GM21825 (cell line): ENCODE results near the gene PCBD2.
"Not testable (repeated sequence)": the region's sequence is repeated elsewhere in the genome, so short reads cannot be mapped to it uniquely, and the experiment has no call there.

Experiments
- ATAC-seq: cut with Tn5 transposase; IDR thresholded peaks from one replicate; pipeline ENCODE4 v1.9.1; 2021; ENCODE audit warnings: mild to moderate bottlenecking, moderate library complexity; ENCODE audit not compliant: unreplicated experiment

Gene PCBD2

GRCh38 chr5:134998068-134998467 is 93.1 kb downstream of the PCBD2 start:
- not testable (repeated sequence) for ATAC-seq

DNA sequence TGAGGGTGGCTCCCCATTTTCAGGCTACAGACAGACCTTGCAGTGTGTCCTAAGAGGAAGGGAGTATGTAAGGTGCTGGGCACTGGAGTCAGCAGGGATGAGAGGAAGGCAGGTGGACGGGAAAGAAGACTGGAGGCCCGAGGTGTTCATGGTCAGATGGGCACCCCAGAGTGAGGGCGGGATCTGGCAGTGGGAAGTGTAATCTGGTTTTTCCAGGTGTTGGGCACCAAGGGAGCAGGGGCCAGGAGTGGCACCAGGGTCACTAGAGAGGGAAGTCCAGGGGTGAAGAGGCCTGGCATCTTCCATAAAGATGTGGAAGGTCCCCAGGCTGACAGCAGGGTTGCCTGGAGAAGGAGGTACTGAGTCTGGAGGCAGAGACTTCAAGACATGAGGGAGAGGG is 99.4 kb downstream of the PCBD2 start:
- no peak for ATAC-seq

DNA sequence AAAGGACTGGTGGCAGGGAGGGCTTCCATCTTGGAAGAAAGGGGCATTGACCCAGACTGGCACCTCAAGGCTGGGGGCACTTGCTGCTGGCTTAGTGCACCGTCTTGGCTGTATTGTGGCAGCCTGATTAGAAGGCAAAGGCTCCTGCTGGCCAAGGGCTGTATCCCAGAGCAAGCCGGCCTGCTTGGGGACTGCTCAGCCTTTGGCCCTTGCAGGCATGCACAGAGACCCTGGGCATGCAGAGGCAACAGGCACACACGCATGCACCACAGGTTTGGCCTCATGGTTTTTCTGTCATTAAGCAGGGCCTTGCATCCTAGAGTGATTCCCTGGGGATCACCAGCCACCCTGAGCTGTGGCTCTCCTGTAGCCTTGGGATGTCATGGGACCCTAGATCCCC is 100.1 kb downstream of the PCBD2 start:
- ATAC-seq, result no peak

GRCh38 chr5:135007305-135007704 is 102.4 kb downstream of the PCBD2 start:
- ATAC-seq, result no peak

GRCh38 chr5:135007749-135008363 is 102.9 kb downstream of the PCBD2 start:
- ATAC-seq, result no peak

GRCh38 chr5:135008556-135008955 is 103.6 kb downstream of the PCBD2 start:
- no peak for ATAC-seq

DNA sequence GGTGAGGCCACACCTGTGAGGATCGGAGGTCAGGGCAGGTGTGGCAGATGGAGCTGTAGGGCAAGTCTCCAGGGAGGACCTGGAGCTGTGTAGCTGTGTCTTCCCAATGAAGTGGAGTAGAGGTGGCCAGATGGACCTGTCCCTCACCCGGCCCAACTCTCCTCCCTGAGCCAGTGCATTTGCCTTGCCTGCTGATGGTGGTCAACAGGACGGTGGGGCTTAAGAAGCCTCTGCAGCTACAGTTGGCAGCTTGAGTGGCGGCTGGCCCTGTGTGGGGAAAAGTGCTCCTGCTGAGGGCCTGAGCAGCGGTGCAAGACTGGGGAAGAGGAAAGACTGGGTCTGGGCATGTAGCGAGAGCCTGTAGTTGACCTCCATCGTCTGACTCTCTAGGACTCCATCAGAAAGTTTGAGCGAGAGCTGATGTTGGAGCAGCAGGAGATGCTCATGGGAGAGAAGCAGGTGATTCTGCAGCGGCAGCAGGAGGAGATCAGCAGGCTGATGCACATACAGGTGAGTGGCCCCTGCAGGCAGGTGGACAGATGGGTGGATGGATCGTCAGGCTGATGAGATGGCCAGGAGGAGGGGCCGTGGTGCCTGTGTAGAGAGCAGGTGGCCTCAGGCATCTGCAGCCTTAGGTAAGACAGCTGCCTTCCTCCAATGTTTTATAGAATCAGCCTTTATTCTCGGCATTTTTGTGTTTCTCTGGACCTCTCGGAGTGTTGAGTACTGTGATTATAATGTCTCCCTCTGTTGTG is 104.2 kb downstream of the PCBD2 start:
- no peak for ATAC-seq

DNA sequence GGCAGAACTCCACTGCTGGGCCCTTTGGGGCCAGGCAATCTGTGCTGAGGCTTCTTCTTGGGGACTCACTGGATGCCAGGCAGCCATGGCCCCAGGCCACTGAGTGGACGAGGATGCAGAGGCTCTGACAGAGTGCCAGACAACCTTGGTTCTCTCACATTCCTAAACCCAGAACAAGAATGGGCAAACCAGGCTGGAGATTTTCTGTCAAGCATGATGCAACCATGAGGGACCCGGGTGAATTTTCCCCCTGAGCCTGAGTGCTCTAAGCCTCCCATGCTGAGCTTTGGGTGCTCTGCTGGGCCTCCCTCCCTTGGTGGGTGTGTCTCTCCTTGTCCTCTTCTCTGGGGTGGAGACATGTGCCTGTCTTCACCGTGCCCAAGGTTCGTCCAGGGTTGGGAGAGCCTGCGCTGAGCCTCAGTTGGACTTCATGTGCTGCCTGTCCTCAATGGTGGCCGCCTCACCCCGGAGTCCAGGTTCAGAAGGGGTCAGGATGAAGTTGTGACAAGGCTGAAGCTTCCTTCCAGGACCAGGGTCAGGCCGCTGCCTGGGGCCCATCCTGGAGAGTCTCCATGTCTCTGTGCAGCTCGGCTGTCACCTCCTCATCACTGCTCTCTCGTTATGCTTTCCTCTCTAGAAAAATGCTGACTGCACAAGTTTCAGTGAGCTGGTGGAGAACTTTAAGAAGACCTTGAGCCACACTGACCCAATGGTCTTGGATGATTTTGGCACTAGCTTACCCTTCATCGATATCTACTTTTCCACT is 105.0 kb downstream of the PCBD2 start:
- ATAC-seq, result no peak

DNA sequence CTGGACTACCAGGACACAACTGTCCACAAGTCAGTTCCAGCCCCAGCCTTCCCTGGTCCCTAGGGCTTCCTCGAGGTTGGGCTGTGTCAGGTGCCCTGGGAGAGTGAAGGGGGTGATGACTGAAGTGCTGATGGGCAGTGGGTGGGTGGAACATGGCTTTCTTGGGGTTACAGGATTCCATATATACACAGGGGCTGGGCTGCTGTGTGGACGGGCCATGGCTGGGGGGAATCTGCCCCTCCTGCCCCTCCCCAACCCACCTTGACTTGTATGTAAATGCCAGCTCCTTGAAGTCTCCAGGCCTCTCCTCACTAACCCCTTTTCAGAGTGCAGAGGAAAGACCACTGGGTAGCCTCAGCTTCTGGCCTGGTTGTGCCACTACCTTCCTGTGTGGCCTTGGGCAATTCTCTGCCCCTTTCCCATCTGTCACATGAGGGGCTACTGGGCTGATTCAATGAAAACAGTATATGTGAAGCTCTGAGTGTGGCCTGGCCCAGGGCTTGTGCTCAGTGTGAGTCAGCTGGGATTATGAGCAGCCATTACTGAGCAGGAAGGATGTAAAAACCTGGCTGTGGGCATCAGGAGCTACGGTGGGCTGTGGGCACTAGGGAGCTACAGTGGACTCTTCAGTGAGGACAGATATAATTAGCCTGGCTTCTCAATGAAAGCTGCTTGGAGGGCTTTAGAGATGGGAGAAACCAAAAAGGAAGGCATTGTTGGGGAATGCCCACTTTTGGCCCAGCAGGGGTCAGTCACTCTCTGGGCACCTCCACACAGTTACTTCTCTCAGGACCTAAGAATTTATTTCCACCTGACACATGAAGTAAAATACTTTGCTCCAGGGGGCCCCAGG is 105.8 kb downstream of the PCBD2 start:
- ATAC-seq, result no peak

- ATAC-seq, result no peak
These were observed 106.6 kb downstream of the PCBD2 start for GRCh38 chr5:135011355-135012032.

DNA sequence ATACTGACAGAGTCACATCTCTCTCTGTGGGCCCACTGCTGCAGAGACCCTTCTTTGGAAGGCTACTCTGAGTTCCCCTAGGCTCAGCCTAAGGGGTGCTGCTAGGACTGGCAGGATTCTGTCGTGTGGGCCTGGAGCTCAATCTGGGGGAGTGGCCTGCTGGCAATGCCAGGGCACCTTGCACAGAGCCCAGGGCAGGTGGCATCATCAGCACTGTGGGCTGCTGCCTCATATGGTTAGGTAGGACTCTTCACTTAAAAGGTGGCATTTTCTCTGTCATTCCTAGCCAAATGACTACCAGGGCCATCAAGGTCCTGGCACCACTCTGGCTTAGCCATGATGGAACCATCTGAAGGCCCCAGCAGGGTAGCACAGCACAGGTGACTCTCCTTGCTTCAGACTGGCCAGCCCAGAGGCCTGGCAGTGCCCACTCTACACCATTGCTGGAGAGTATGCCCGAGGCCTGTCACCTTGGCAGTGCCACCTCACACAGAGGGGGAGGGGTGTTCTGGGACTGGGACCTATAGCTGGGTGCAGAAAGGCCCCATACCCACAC is 107.2 kb downstream of the PCBD2 start:
- no peak for ATAC-seq
